ENCODE data around the gene VENTX. TPM values are rescaled to one million over a fixed set of nuclear protein-coding genes. Genes with fewer than 3 reads are reported as not detected.

Gene VENTX, protein sequence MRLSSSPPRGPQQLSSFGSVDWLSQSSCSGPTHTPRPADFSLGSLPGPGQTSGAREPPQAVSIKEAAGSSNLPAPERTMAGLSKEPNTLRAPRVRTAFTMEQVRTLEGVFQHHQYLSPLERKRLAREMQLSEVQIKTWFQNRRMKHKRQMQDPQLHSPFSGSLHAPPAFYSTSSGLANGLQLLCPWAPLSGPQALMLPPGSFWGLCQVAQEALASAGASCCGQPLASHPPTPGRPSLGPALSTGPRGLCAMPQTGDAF
- total RNA-seq (not detected), polyA plus RNA-seq (1.3 TPM)

DNA sequence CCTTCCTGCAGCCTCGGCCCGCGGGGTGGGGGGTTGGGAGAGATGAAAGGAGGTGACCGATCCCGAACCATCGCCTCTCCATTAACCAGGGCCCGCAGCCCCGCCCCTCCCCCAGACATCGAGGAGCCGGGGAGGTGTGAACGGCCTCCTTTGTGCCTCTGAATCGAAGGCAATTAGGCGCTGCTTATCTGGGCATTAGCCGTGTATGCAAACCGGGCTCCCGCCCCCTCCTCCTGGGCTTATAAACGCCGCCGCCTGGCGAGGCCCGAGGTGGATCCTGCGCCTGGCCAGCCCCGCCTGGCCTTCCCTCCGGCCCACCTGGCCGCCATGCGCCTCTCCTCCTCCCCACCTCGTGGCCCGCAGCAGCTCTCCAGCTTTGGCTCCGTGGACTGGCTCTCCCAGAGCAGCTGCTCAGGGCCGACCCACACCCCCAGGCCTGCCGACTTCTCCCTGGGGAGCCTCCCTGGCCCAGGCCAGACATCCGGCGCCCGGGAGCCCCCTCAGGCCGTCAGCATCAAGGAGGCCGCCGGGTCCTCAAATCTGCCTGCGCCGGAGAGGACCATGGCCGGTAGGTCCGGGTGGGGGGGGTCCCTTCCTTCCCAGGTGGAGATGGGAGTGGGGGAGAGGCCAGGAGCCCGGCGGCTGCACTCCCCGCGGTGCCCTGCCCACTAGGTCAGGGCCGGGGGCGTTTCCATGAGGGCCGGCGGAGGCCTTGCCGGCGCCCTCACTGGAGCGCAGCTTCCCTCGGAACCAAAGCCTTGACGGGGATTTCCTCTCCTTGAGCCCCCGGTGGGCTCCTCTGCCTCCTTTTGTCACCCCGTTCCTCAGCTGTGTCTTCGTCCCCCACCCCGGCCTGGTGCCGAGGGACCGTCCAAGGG lies at the start of gene VENTX:
Gene VENTX (plus strand): TSS at position 268 of the 878 bp plus-strand sequence. CDS start 60 bp downstream, at position 328.
- Histone ChIP-seq H3K4me3 (ENCODE audit: low read depth, low read length) (peak within 1 kb of the TSS; percentile 24), H3K4me1 (ENCODE audit: insufficient read depth) (no peaks in the 10 kb centered on the region), H3K36me3 (ENCODE audit: insufficient read depth) (no peaks in the 10 kb centered on the region), H3K27ac (ENCODE audit: low read depth) (no peak within 1 kb of the TSS)
- no peak for DNase-seq (ENCODE audit: extremely low spot score)
- WGBS = 6% methylated on average over 60 of the region's 60 CpGs

DNA sequence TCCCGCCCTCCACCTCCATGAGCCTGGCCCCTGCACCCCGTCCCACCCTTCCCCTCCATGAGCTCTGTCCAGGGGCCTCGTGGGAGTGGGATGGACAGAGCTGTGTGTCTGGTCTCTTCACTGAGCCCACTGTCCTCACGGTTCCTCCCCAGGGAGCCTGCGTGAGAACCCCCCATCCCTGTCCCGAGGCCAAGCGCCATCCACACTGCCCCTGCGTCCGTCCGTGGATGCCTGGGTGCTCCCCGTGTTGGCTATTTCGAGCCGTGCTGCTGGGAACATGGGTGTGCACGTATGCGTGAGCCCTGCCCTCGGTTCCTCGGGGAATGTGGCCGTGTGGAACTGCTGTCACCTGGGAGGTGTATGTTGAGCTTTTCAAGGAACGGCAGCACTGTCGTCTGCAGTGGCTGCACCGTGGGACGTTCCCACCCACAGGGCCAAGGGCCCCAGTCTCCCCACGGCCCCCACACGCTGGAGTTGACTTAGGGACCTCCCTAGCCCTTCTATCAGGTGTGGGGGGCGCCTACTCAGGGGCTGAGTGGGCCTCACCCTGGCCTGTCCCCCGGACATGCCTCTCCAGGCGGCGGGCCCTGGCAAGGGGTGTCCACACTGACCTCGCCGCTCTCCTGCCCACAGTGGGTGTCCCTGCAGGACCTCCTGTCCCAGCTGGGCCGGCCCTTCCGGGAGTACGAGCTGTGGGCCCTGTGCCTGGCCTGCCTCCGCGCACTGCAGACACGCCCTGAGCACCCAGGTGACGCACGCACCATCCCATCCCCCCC lies 49.6 kb upstream of the VENTX start:
- DNase-seq (ENCODE audit: extremely low spot score) = no peak
- no peak overlapping the region for H3K27ac ChIP-seq (ENCODE audit: low read depth)
- 88% methylated on average over 38 of the region's 38 CpGs for WGBS
- no peak overlapping the region for H3K4me3 ChIP-seq (ENCODE audit: low read depth, low read length)
- no peaks in the 10 kb centered on the region for H3K4me1 ChIP-seq (ENCODE audit: insufficient read depth)
- H3K36me3 ChIP-seq (ENCODE audit: insufficient read depth) = no peaks in the 10 kb centered on the region

DNA sequence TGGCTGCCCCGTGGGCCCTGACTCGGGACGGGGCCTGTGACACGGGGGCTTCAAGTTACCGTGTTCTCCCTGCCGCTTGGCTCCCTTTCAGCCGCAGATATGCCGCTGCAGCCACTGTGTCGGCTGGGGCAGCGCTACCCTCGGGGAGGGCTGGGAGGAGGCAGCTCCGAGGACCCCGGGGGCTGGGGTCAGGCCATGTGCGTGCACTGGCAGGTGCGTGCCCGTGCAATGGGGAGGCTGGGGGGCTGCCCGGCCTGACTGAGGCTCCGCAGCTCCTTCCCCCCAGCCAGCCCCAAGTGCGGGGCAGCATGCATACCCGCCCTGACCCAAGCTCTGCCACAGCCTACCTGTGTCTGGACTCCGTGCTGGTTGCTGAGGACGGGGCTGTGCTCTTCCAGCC lies 48.4 kb upstream of the VENTX start:
- no peak overlapping the region for H3K27ac ChIP-seq (ENCODE audit: low read depth)
- WGBS = 91% methylated on average over 22 of the region's 22 CpGs
- no peak overlapping the region for H3K4me3 ChIP-seq (ENCODE audit: low read depth, low read length)

DNA sequence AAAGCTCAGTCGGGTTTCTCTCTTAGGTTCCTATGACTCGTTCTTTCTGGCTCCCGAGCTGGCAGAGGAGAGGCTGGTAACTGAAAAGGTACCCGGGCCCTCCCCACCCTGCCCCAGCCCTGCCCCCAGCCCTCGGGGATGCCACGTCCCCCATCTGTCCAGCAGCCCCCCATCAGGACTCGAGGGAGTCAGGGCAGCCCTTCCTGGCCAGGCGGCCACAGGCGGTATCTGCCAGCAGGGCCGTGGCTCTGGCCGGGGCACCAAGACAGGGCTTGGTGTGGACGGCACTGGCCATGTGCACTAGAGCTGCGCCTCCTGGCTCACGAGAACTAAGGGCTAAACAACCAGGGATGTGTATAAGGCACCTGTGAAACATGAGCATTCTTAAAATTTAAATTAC lies 47.9 kb upstream of the VENTX start:
- H3K4me1 ChIP-seq (ENCODE audit: insufficient read depth) = no peaks in the 10 kb centered on the region
- no peak overlapping the region for H3K4me3 ChIP-seq (ENCODE audit: low read depth, low read length)
- H3K36me3 ChIP-seq (ENCODE audit: insufficient read depth) = no peaks in the 10 kb centered on the region
- H3K27ac ChIP-seq (ENCODE audit: low read depth) = no peak overlapping the region
- DNase-seq (ENCODE audit: extremely low spot score) = no peak
- 89% methylated on average over 14 of the region's 14 CpGs for WGBS

More for the DNA sequence above, 48.4 kb upstream of the VENTX start:
- no peak for DNase-seq (ENCODE audit: extremely low spot score)
- no peaks in the 10 kb centered on the region for H3K36me3 ChIP-seq (ENCODE audit: insufficient read depth)
- H3K4me1 ChIP-seq (ENCODE audit: insufficient read depth) = no peaks in the 10 kb centered on the region

DNA sequence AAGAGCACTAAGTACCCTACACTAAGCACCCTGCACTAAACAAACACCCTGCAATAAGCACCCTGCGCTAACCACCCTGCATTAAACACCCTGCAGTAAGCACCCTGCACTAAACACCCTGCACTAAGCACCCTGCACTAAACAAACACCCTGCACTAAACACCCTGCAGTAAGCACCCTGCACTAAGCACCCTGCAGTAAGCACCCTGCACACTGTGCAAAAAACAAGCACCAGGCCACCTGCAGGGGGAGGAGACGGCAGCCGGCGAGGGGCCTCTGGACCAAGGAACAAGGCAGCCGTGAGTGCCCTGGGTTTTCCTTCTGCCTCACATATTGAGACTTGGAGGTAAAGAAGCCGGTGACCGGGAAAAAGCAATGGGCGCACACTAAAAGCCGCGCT lies 47.4 kb upstream of the VENTX start:
- WGBS = 95% methylated on average over 10 of the region's 10 CpGs
- no peak for DNase-seq (ENCODE audit: extremely low spot score)
- H3K4me1 ChIP-seq (ENCODE audit: insufficient read depth) = no peaks in the 10 kb centered on the region

DNA sequence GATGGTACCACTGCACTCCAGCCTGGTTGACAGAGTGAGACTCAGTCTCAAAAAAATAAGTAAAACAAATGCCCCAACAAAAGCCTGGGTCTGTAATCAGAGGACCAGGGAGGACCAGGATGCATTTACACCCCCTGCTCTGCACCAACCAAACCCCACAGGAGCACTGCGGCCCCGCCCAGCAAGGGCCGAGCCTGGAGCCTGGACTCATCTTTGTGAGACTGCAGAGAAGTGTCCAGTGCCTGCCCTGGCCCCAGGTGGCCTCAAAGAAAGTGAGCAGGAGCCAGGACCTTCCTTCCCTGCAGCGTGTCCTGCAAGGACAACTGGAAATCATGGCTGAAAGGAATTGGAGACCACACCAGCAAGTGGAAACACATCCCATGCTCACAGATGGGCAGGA lies 46.0 kb upstream of the VENTX start:
- 93% methylated on average over 4 of the region's 4 CpGs for WGBS
- no peak overlapping the region for H3K4me3 ChIP-seq (ENCODE audit: low read depth, low read length)
- no peaks in the 10 kb centered on the region for H3K4me1 ChIP-seq (ENCODE audit: insufficient read depth)
- DNase-seq (ENCODE audit: extremely low spot score) = no peak
- H3K27ac ChIP-seq (ENCODE audit: low read depth) = no peak overlapping the region
- H3K36me3 ChIP-seq (ENCODE audit: insufficient read depth) = no peaks in the 10 kb centered on the region

More for the DNA sequence above, 47.4 kb upstream of the VENTX start:
- no peak overlapping the region for H3K27ac ChIP-seq (ENCODE audit: low read depth)
- no peaks in the 10 kb centered on the region for H3K36me3 ChIP-seq (ENCODE audit: insufficient read depth)
- no peak overlapping the region for H3K4me3 ChIP-seq (ENCODE audit: low read depth, low read length)

DNA sequence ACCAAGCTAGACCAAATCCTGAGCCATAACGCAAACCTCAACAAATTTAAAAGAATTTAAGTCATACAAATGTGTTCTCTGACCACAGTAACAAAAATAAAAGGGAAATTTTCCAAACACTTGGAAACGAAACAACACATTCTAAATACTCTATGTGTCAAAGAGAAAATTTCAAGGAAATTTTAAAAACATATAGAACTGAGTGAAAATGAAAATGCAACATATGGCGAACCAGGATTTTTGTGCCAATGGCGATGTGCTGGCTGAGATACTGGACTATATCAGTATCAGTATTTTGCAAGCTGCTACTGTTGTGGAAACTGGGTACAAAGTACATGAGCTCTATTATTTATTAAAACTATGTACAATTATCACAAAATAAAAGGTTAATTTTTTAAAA lies 43.5 kb upstream of the VENTX start:
- WGBS = 87% methylated on average over 4 of the region's 4 CpGs
- H3K4me3 ChIP-seq (ENCODE audit: low read depth, low read length) = no peak overlapping the region
- no peak for DNase-seq (ENCODE audit: extremely low spot score)
- no peak overlapping the region for H3K27ac ChIP-seq (ENCODE audit: low read depth)
- H3K4me1 ChIP-seq (ENCODE audit: insufficient read depth) = no peaks in the 10 kb centered on the region
- H3K36me3 ChIP-seq (ENCODE audit: insufficient read depth) = no peaks in the 10 kb centered on the region

DNA sequence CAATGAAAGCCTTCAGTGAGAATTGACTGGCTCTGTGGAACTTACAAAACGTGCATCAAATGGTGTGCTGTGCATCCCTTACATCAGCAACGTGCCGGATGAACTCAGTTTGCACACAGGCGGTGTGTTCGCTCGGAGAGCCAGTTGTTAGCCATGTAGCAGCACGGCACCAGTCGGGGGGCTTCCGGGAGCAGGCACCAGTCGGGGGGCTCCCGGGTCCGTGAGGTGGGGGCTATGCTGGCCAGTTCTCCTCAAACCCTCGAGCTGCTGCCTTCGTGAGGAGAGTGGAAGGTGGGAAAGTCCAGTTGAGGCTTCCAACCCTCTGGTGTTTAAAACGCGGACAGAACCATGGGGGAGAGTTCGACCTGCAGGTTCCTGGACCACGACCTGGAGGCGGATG lies 42.6 kb upstream of the VENTX start:
- 87% methylated on average over 19 of the region's 19 CpGs for WGBS
- H3K36me3 ChIP-seq (ENCODE audit: insufficient read depth) = no peaks in the 10 kb centered on the region
- DNase-seq (ENCODE audit: extremely low spot score) = no peak
- no peak overlapping the region for H3K27ac ChIP-seq (ENCODE audit: low read depth)
- no peak overlapping the region for H3K4me3 ChIP-seq (ENCODE audit: low read depth, low read length)
- no peaks in the 10 kb centered on the region for H3K4me1 ChIP-seq (ENCODE audit: insufficient read depth)

DNA sequence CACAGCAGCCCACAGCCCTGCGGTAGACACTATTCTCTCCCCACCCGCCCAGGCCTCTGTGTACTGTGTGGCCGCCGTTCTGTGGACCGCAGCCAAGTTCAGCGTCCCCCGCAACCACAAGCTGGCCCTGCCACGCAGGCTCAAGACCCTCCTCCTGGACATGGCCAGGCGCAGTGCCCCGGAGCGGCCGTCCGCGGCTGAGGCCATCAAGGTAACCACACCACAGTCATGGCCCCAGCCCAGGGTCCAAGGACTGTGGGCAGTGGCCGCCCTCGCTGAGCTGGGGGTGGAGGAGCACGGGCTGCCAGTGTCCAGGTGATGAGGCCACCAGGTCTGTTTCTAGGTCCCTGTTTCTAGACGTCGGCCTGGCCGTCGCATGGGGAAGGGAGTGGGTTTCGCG lies 42.0 kb upstream of the VENTX start:
- DNase-seq (ENCODE audit: extremely low spot score) = no peak
- Histone ChIP-seq H3K36me3 (ENCODE audit: insufficient read depth) (no peaks in the 10 kb centered on the region), H3K4me1 (ENCODE audit: insufficient read depth) (no peaks in the 10 kb centered on the region), H3K4me3 (ENCODE audit: low read depth, low read length) (no peak overlapping the region), H3K27ac (ENCODE audit: low read depth) (no peak overlapping the region)
- 91% methylated on average over 23 of the region's 23 CpGs for WGBS

DNA sequence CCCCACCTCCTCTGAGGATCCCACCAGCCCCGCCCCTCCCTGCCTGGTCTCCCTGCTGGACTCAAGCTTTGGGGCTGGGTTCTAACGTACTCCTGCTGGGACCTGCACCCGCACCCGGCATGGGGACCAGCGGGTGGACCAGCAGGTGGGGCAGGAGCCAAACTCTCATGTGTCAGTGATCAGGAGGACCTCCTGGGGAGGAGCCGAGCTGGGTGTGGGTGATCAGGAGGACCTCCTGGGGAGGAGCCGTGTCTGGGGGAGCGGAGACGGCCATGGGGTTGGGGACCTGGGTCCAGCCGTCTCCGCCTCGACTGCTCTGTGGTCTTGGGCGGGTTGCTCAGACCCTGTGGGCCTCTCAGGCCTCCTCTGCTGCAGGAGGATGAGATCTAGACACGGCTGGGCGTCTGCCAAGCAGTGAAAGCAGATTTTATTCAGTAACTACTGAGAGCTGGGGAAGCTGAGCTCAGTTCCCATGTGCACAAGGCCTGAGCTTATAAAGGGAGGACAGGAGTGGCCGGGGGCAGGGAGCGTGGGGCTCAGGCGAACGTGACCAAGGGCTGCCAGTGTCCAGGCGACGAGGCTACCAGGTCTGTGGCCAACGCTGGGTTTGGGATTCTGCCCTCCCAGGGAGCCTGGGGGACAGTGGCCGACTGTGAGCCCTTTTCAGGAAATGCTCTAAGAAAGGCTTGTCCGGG lies 41.3 kb upstream of the VENTX start:
- Histone ChIP-seq H3K4me1 (ENCODE audit: insufficient read depth) (no peaks in the 10 kb centered on the region), H3K27ac (ENCODE audit: low read depth) (no peak overlapping the region), H3K4me3 (ENCODE audit: low read depth, low read length) (no peak overlapping the region), H3K36me3 (ENCODE audit: insufficient read depth) (no peaks in the 10 kb centered on the region)
- DNase-seq (ENCODE audit: extremely low spot score) = no peak
- 61% methylated on average over 24 of the region's 24 CpGs for WGBS

DNA sequence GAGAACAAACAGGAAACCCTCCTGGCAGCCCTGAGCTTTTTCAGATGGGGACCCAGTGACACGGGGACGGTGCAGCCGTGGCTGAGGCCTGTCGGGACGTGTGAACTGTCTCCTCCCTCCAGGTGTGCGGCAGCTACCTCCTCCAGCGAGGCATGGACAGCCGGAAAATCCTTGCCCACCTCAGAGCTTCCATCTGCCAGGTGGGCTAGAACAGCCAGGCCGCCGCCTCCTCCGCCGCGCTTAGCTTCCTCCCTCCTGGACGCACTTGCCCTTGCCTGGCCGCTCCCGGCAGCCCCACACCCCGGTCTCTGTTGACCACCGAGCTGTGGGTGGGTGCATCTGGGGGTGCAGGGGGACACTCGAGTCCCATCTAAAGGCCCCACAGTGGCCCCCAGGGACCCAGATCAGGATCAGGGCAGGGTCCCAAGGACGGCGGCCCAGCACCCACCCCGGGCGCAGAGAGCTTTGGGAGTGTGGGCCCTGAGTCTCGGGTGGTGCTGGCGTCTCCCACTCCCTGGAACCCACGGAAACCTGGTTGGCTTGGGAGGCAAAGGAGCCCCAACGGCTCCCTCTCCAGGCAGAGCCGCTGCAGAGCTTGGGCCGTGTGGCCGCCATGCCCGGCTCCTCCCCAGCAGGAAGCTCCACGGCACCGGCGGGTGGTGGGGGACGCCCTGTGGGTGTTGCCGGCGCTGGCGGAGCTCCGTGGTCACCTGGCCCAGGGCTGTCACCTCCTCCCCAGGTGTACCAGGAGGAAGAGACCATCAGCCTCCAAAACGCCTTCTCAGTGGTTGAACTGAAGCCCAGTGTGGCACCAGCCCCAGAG lies 40.5 kb upstream of the VENTX start:
- H3K36me3 ChIP-seq (ENCODE audit: insufficient read depth) = no peaks in the 10 kb centered on the region
- 87% methylated on average over 40 of the region's 40 CpGs for WGBS
- no peak overlapping the region for H3K27ac ChIP-seq (ENCODE audit: low read depth)
- no peaks in the 10 kb centered on the region for H3K4me1 ChIP-seq (ENCODE audit: insufficient read depth)
- DNase-seq (ENCODE audit: extremely low spot score) = no peak
- no peak overlapping the region for H3K4me3 ChIP-seq (ENCODE audit: low read depth, low read length)

DNA sequence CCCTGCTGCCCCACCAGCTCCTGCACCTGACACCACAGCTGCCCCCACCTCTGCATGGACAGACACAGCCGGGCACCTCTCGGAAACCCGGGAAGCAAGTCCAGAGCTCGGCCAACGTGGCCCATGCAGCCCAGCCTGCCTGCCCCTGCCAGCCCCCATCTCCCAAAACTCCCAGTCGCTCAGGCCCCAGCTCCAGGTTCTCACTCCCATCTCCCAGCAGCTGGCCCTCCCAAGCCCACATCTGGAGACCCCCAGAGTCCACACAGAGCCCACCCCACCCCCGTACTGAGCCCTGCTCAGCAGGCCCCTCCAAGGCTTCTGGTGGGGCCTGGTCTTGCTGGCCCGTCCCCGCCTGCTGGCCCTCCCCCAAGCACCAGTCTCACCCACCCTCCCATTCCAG lies 39.9 kb upstream of the VENTX start:
- H3K27ac ChIP-seq (ENCODE audit: low read depth) = no peak overlapping the region
- WGBS = 91% methylated on average over 9 of the region's 9 CpGs
- no peaks in the 10 kb centered on the region for H3K4me1 ChIP-seq (ENCODE audit: insufficient read depth)
- DNase-seq (ENCODE audit: extremely low spot score) = no peak
- no peaks in the 10 kb centered on the region for H3K36me3 ChIP-seq (ENCODE audit: insufficient read depth)
- no peak overlapping the region for H3K4me3 ChIP-seq (ENCODE audit: low read depth, low read length)

Data from urinary bladder (tissue), 4 donors.